Activated naive CD4-positive, alpha-beta T cell treated with anti-CD3 and anti-CD28 coated beads, Interleukin-2, amount 10 ng/mL, durations not matched to agents 7 days and 5 days (primary cell): ENCODE data around the gene TMEM59L.
"Not testable (repeated sequence)": the region's sequence is repeated elsewhere in the genome, so short reads cannot be mapped to it uniquely, and the experiment has no call there.

ENCODE experiments used
- CTCF ChIA-PET: fragments of 350-600 bp; sonication (Branson Sonifier 250); formaldehyde crosslinking; loops from one replicate; lab custom pipeline; 2021; ENCODE audit warnings: antibody characterized with exemption; lab: Charles Lee
- DNase-seq: peaks from one replicate; pipeline ENCODE4 v3.0.0-alpha.2; 2020
- H3K27ac Mint-ChIP-seq: one replicate; pipeline ENCODE4 v1.8.0; 2021; ENCODE audit warnings: mild to moderate bottlenecking, moderate library complexity, mixed read lengths
- H3K27me3 Mint-ChIP-seq: one replicate; pipeline ENCODE4 v1.8.0; 2021; ENCODE audit warnings: mild to moderate bottlenecking, mixed read lengths
- H3K36me3 Mint-ChIP-seq: one replicate; pipeline ENCODE4 v1.8.0; 2021; ENCODE audit warnings: mixed read lengths
- H3K4me1 Mint-ChIP-seq: one replicate; pipeline ENCODE4 v1.8.0; 2021; ENCODE audit warnings: mixed read lengths
- H3K4me3 Mint-ChIP-seq: one replicate; pipeline ENCODE4 v1.8.0; 2021; ENCODE audit warnings: mild to moderate bottlenecking, moderate library complexity, mixed read lengths
- H3K9me3 Mint-ChIP-seq: one replicate; pipeline ENCODE4 v1.8.0; 2021; ENCODE audit warnings: mixed read lengths

TMEM59L gene

DNA sequence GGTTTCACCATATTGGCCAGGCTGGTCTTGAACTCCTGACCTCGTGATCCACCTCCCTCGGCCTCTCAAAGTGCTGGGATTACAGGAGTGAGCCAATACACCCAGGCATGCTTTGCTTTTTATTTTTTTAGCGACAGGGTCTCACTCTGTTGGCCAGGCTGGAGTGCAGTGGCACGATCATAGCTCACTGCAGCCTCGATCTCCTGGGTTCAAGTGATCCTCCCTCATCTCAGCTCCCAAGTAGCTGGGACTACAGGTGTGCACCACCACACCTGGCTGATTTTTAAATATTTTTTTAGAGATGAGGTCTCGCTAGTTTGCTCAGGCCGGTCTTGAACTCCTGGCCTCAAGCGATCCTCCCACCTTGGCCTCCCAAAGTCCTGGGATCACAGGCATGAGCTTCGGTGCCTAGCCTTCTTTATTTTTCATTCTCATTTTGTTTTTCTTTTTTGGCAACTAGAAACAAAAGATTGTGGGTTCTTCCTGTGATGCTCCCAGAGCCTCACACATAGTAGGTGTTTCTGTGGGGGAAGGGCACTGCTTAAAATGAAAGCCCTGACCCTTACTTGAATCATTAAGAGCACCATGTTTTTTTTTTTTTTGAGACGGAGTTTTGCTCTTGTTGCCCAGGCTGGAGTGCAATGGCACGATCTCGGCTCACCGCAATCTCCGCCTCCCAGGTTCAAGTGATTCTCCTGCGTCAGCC, 11.8 kb upstream of the TMEM59L start:
- peaks cover 85% of the 10 kb centered on the region for H3K27me3 Mint-ChIP-seq
- H3K4me1 Mint-ChIP-seq, H3K4me3 Mint-ChIP-seq, H3K36me3 Mint-ChIP-seq, DNase-seq, CTCF ChIA-PET, H3K9me3 Mint-ChIP-seq, H3K27ac Mint-ChIP-seq: not testable (repeated sequence)

DNA sequence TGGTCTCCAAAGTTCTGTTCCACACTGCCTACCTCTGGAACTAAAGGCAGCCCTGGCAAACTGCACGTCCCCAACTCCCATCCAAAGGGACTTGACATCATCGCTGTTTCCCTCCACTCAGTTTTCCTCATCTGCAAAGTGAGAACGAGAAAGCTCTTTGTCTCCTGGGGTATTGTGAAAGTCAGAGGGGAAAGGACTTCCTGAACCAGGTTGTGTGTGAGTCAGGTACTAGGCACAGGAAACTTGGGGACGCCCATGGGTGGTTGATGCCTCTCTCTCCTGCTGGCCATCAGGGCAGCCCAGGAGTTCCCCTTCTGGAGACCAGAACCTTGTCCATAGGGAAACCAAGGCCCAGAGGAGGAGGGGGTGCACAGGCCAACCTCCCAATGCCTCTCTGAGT, 10.8 kb upstream of the TMEM59L start:
- CTCF ChIA-PET, result no interaction called here
- DNase-seq, result no peak
- Mint-ChIP-seq H3K27ac (no peak overlapping the region), H3K4me3 (no peak overlapping the region), H3K4me1 (peaks cover 4% of the 10 kb centered on the region), H3K9me3 (no peaks in the 10 kb centered on the region), H3K36me3 (no peaks in the 10 kb centered on the region), H3K27me3 (peaks cover 78% of the 10 kb centered on the region)

DNA sequence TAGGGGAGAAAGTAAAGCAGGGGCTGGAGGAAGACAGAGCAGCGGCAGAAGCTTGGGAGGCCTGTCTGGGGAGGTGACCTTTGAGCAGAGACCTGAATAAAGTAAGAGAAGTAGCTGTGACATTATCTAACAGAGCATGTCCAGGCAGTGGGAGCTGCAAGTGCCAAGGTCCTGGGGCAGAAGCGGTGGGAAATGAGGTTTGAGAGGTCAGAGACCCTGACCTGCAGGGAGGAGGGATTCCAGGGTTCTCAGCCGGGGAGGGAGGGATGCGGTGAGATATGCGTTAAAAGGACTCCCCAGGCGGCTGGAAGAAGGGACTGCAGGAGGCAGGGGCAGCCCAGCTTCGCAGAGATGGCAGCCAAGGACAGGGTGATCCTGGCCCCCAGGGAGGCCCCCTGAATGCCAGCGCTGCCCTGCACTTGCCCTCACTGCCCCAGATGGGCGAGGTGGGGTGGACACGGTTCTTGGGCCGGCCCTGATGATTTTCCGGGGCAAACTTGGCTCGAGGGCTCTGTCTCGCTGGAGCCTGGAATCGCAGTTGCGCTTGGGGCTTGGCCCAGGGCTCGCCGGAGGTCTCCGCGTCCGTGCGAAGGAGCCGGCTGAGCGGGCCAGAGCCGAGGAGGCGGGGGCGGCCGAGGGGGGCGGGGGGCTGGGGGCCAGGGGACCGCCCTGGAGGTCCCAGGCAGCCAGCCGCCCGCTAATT, 9.3 kb upstream of the TMEM59L start:
- Mint-ChIP-seq H3K27ac (peak overlapping the region; percentile 53), H3K4me3 (no peak overlapping the region), H3K36me3 (no peaks in the 10 kb centered on the region), H3K9me3 (no peaks in the 10 kb centered on the region), H3K4me1 (peaks cover 4% of the 10 kb centered on the region), H3K27me3 (peaks cover 83% of the 10 kb centered on the region)
- peak; percentile 32 for DNase-seq
- CTCF ChIA-PET, result interaction anchor here (1.0 to 2.0 kb wide), 2 partner anchors 59 to 134 kb away, joined by 3 to 5 read pairs; no protein-coding TSS in a partner anchor

DNA sequence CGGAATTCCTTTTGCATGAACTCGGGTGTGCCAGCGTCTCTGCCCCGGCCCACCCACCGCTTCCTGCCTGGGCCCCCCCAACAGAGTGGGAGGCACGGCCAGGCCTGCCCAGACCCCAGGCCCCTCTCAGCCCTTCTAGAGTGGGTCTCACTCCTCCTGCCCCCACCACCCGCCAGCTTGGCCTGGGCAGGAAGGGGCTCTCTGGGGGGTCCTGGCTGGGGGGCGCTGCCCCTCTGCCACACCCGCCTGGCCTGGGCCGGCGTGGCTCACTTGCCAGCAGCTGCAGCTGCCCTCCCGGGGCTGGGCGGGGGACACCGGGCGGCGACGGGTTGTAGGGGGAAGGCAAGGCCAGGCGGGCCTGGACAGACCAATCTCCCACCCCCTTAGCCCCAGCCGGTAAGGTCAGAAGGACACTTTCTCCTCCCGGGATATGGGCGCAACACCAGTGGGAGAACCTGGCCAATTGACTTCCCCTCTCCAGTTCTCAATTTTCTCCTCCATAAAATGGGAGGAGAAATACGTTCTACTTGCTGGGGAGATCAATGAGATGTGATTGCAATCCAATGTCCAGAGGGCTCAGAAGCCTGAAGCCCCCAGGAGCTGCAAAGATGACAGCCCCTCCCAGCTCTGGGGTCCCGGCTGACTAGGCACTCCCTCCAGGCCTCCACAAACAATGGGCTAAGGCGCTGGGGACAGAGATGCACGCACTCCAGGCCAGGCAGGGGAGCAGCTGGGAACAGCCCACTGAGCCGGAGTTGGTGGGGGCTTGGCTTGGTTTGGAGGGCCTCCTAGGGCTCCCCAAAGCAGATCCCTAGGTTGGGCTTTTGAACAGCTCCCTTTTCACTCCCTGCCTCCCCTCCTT, 8.5 kb upstream of the TMEM59L start:
- Mint-ChIP-seq H3K9me3 (no peaks in the 10 kb centered on the region), H3K36me3 (no peaks in the 10 kb centered on the region), H3K27me3 (peaks cover 83% of the 10 kb centered on the region), H3K27ac (no peak overlapping the region), H3K4me1 (peaks cover 4% of the 10 kb centered on the region), H3K4me3 (no peak overlapping the region)
- DNase-seq, result no peak
- CTCF ChIA-PET, result interaction anchor here (1.0 to 2.0 kb wide), 3 partner anchors 10 to 134 kb away, joined by 3 to 5 read pairs (median 3); no protein-coding TSS in a partner anchor

DNA sequence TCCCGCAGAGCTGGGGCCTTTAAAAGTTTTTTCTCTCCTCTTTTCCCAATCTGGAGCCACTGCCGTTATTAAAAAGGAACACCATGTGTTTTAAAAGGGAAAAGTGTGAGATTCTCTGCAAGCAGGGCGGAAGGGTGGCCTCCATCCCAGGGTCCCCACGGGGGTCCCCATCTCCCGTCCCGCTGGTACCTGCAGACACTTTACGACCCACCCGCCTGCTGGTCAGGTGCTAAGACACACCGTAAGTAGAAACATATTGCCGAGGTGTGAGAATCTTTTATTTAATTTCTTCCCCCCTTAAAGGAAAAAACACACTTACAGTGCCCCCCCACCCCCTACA, 7.9 kb upstream of the TMEM59L start:
- no peak for DNase-seq
- no peak overlapping the region for H3K4me3 Mint-ChIP-seq
- CTCF ChIA-PET, result interaction anchor here (1.0 kb wide), 1 partner anchor 11 kb away, joined by 3 read pairs; no protein-coding TSS in a partner anchor
- H3K9me3 Mint-ChIP-seq, result no peaks in the 10 kb centered on the region
- H3K27ac Mint-ChIP-seq, result no peak overlapping the region
- H3K36me3 Mint-ChIP-seq, result no peaks in the 10 kb centered on the region
- H3K27me3 Mint-ChIP-seq, result peaks cover 83% of the 10 kb centered on the region
- H3K4me1 Mint-ChIP-seq, result peaks cover 4% of the 10 kb centered on the region

- Mint-ChIP-seq H3K9me3 (no peaks in the 10 kb centered on the region), H3K27ac (no peak overlapping the region), H3K27me3 (peaks cover 83% of the 10 kb centered on the region), H3K4me3 (no peak overlapping the region), H3K36me3 (no peaks in the 10 kb centered on the region), H3K4me1 (peaks cover 4% of the 10 kb centered on the region)
- CTCF ChIA-PET, result interaction anchor here (1.0 kb wide), 1 partner anchor 11 kb away, joined by 3 read pairs; no protein-coding TSS in a partner anchor
- no peak for DNase-seq
Observed at GRCh38 chr19:18605196-18605545, 7.5 kb upstream of the TMEM59L start.

GRCh38 chr19:18605546-18606280, 7.0 kb upstream of the TMEM59L start:
- H3K27ac Mint-ChIP-seq, result no peak overlapping the region
- H3K36me3 Mint-ChIP-seq, result no peaks in the 10 kb centered on the region
- CTCF ChIA-PET, result interaction anchor here (1.0 kb wide), 1 partner anchor 12 kb away, joined by 3 read pairs; no protein-coding TSS in a partner anchor
- H3K9me3 Mint-ChIP-seq, result no peaks in the 10 kb centered on the region
- peaks cover 4% of the 10 kb centered on the region for H3K4me1 Mint-ChIP-seq
- no peak overlapping the region for H3K4me3 Mint-ChIP-seq
- DNase-seq, result no peak
- peaks cover 88% of the 10 kb centered on the region for H3K27me3 Mint-ChIP-seq

DNA sequence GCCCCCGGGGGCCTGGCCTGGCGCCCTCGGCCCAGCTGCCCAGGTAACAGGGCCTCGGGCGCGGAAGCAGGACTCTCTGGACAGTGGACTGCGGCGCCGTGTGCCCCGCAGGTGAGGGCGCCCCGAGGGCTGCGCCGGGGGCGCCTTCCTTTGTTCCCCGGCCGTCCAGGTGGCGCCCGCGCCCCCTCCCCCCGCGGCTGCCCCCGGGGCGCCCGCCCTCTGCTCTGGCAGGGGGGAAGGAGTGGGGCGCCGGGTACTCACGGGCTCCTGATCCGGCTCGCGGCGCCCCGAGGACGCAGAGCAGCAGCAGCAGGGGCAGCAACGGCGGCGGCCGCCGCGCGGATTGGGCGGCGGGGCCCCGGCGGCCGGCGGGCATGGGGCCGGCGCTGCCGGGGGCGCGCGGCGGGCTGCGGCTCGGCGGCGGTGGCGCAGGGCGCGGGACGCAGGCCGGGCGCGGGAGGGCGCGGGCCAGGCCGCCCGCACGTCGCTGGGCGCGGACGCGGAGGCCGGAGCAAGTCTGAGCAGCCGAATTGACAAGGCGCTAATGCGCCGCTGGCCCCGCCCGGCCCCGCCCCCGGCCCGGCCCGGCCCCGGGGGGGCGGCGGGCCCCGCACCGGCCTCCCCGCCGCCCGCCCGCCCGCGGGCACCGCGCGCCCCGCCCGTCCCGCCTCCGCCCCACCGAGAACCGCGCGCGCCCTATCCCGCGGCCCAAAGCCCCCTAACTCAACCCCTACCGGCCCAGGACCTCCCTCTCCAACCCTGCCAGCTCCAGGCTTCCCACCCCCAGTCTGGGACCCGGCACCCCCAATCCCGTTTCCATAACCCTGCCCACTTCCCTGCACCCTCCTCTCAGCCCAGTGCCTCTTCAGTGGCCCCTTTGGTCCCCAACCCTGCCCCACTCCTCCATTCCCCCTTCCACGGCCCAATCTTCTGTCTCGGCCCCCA, 6.1 kb upstream of the TMEM59L start, which contains the start of gene CRLF1:
Gene CRLF1 (minus strand): TSS at position 519 of the 945 bp plus-strand sequence. CDS start 143 bp downstream, at position 376.
- CTCF ChIA-PET, result no interaction called here
- DNase-seq, result no peak
- Mint-ChIP-seq H3K4me1 (peaks cover 8% of the 10 kb centered on the region), H3K4me3 (no peak within 1 kb of the TSS), H3K27ac (no peak within 1 kb of the TSS), H3K27me3 (peaks cover 92% of the 10 kb centered on the region), H3K9me3 (no peaks in the 10 kb centered on the region), H3K36me3 (peaks cover 2% of the 10 kb centered on the region)

GRCh38 chr19:18607226-18608101, 5.2 kb upstream of the TMEM59L start:
- Mint-ChIP-seq H3K27me3 (peaks cover 92% of the 10 kb centered on the region), H3K9me3 (no peaks in the 10 kb centered on the region), H3K4me1 (peaks cover 15% of the 10 kb centered on the region), H3K4me3 (no peak overlapping the region), H3K27ac (no peak overlapping the region), H3K36me3 (peaks cover 2% of the 10 kb centered on the region)
- CTCF ChIA-PET, result no interaction called here
- DNase-seq, result no peak

DNA sequence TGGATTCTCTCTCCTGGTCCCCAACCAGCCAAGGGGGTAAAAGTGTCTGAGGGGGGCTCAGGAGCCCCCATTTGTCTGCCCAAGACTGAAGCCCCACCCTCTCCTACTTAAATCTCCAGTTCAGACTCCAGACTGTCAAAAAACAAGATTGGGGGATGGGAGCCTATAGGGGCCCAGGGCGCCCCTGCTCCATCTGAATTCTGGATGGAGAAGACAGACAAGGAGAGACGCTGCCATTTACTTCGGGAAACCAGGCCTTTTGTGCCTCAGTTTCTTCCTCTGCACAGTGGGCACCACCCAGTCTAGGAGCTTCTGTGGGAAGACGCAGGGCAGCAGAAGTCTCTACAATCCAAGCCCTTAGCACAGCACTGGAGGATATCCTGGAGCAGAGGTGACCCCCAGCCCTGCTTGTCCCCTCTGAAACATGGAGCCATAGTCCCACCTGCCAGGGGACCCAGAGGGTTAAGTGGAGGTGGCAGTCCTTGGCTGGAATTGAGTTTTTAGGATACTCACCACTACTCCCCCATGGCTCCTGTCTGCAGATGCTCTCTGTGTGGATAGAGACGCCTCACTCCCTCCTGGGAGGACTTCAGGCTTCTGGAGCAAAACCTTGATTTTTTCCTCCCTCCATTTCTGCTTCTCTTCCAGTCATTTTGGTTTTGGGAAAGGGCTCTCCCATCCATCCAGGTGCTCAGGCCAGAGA, 4.4 kb upstream of the TMEM59L start:
- no peak overlapping the region for H3K27ac Mint-ChIP-seq
- no peak overlapping the region for H3K4me3 Mint-ChIP-seq
- H3K36me3 Mint-ChIP-seq, result peaks cover 2% of the 10 kb centered on the region
- H3K9me3 Mint-ChIP-seq, result no peaks in the 10 kb centered on the region
- DNase-seq, result no peak
- peaks cover 93% of the 10 kb centered on the region for H3K27me3 Mint-ChIP-seq
- peaks cover 15% of the 10 kb centered on the region for H3K4me1 Mint-ChIP-seq
- CTCF ChIA-PET, result no interaction called here

DNA sequence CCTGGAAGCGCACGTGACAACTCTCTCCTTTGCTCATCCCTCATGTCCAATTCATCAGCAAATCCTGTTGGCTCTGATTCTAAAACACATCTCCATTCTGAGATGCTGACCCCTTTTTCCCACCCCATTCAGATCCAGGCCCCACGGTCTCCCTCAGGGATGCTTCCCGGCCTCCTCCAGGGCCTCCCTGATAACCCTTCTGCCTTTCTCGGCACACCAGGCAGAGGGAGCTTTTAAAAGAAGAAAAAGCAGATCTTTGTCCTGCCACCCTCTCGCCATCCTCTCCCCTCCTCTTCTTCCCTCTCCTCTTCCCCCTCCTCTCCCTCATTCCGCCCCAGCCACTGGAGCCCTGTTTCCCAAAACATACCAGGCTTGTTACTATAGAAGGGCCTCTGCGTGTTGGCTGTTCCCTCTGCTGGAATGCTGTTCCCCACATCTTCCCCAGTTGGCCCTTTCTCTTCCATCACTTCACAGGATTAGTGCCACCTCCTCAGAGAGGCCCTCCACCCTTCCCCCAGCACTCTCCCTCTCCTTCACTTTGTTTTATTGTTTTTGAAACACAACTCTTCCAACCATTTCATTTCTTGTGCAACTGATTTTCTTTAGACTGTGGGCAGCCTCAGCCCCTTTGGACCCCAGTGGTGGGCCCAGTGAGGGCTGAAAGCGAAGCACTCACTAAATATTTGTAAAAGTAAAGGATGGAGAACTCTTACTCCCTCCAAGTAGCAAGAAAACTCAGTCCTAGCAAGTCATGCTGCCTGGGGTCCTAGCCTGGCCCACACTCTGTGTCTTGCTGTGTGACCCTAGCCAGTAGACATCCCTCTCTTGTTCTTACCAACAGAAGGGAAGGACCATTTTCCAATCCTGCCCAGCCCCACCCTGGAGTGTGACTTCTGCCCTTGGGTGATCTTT, 3.6 kb upstream of the TMEM59L start:
- no peaks in the 10 kb centered on the region for H3K9me3 Mint-ChIP-seq
- no peak overlapping the region for H3K27ac Mint-ChIP-seq
- CTCF ChIA-PET, result no interaction called here
- H3K36me3 Mint-ChIP-seq, result peaks cover 2% of the 10 kb centered on the region
- H3K4me1 Mint-ChIP-seq, result peaks cover 18% of the 10 kb centered on the region
- H3K27me3 Mint-ChIP-seq, result peaks cover 93% of the 10 kb centered on the region
- no peak overlapping the region for H3K4me3 Mint-ChIP-seq
- DNase-seq, result no peak
